B cell (primary cell): ENCODE results near the gene POMT2. TPM values are rescaled to one million over a fixed set of nuclear protein-coding genes. Genes with fewer than 3 reads are reported as not detected.

Experiments used
- ATAC-seq: fragments of 200-7000 bp; cut with Tn5 transposase; one replicate; pipeline ENCODE4 v1.10.0; 2021; ENCODE audit warnings: low read depth, mild to moderate bottlenecking, moderate number of reproducible peaks, moderate library complexity
- CTCF ChIA-PET: fragments of 350-600 bp; sonication (Branson Sonifier 250); formaldehyde crosslinking; loops from one replicate; lab custom pipeline; 2021; ENCODE audit warnings: antibody characterized with exemption, inconsistent platforms; lab: Charles Lee
- POLR2A ChIA-PET: fragments of 350-600 bp; sonication (Branson Sonifier 250); formaldehyde crosslinking; loops from one replicate; lab custom pipeline; 2021; ENCODE audit warnings: antibody characterized with exemption; lab: Charles Lee
- DNase-seq: peaks from one replicate; pipeline ENCODE4 v3.0.0; 2013
- H2AFZ ChIP-seq: 2 replicates; pipeline ENCODE4 v1.6.1; 2012; ENCODE audit warnings: mild to moderate bottlenecking, low read depth, low read length; ENCODE audit not compliant: insufficient read depth, poor library complexity, severe bottlenecking
- H3K27ac ChIP-seq, 2 donors: 1 replicate in 1 of 2; 2 replicates in 1 of 2; pipeline ENCODE4 v1.5.1; 2012 to 2013; ENCODE audit warnings: low read length in 2 of 2, mild to moderate bottlenecking in 2 of 2, moderate library complexity in 1 of 2
- H3K27me3 ChIP-seq, 4 experiments: fragments of 200-600 bp in 1 of 4; sonication (generic) in 1 of 4; replicated peaks in 1 of 4; 1 replicate in 2 of 4; 2 replicates in 2 of 4; pipeline versions ENCODE4 v1.6.1 to v1.7.0; 2013 to 2016; ENCODE audit warnings: low read length in 3 of 4, mild to moderate bottlenecking in 2 of 4, mixed read lengths in 1 of 4, moderate library complexity in 1 of 4; ENCODE audit not compliant: insufficient read depth in 4 of 4, control insufficient read depth in 3 of 4; ENCODE audit errors: control extremely low read depth in 1 of 4
- H3K36me3 ChIP-seq, 2 experiments: replicated peaks in 1 of 2; 1 replicate in 1 of 2; 2 replicates in 1 of 2; pipeline versions ENCODE4 v1.6.1 to v1.7.1; 2013; ENCODE audit warnings: low read length in 1 of 2; ENCODE audit not compliant: insufficient read depth in 2 of 2, control insufficient read depth in 1 of 2; ENCODE audit errors: control extremely low read depth in 1 of 2, extremely low read depth in 1 of 2
- H3K4me1 ChIP-seq, 2 donors: fragments of 200-600 bp in 1 of 2; sonication (generic) in 1 of 2; 1 replicate in 1 of 2; 2 replicates in 1 of 2; pipeline versions ENCODE4 v1.5.1 to v1.6.1; 2013 to 2017; ENCODE audit warnings: low read length in 2 of 2; ENCODE audit not compliant: control insufficient read depth in 2 of 2, insufficient read depth in 2 of 2
- H3K4me2 ChIP-seq: replicated peaks from 2 replicates; pipeline ENCODE3; 2012; ENCODE audit warnings: mild to moderate bottlenecking, low read depth, low read length; ENCODE audit not compliant: poor library complexity, severe bottlenecking
- H3K4me3 ChIP-seq, 5 experiments: fragments of 200-600 bp in 1 of 5; sonication (generic) in 1 of 5; 1 replicate in 3 of 5; 2 replicates in 2 of 5; pipeline versions ENCODE4 v1.5.1 to v1.7.0; 2011 to 2016; ENCODE audit warnings: low read length in 4 of 5, mild to moderate bottlenecking in 4 of 5, low read depth in 2 of 5, control low read depth in 1 of 5, moderate library complexity in 1 of 5; ENCODE audit not compliant: insufficient read depth in 1 of 5; ENCODE audit errors: control extremely low read depth in 1 of 5, extremely low read depth in 1 of 5
- H3K79me2 ChIP-seq: fragments of 200-600 bp; sonication (generic); one replicate; pipeline ENCODE4 v1.6.0; 2016; ENCODE audit warnings: low read length; ENCODE audit not compliant: control insufficient read depth, insufficient read depth
- H3K9ac ChIP-seq: fragments of 200-600 bp; sonication (generic); 2 replicates; pipeline ENCODE4 v1.6.1; 2017; ENCODE audit warnings: mild to moderate bottlenecking, low read length, moderate library complexity
- H3K9me3 ChIP-seq, 3 donors: one replicate each; pipeline versions ENCODE4 v1.6.1 to v1.7.1; 2013; ENCODE audit warnings: low read length in 2 of 3; ENCODE audit not compliant: control insufficient read depth in 2 of 3, insufficient read depth in 1 of 3; ENCODE audit errors: control extremely low read depth in 1 of 3
- H4K20me1 ChIP-seq: 2 replicates; pipeline ENCODE4 v1.6.0; 2012; ENCODE audit warnings: mild to moderate bottlenecking, low read length; ENCODE audit not compliant: insufficient read depth, control insufficient read depth, poor library complexity, severe bottlenecking
- H3K27ac Mint-ChIP-seq: one replicate; pipeline ENCODE4 v1.8.0; 2021; ENCODE audit warnings: mixed read lengths
- H3K27me3 Mint-ChIP-seq: one replicate; pipeline ENCODE4 v1.8.0; 2021; ENCODE audit warnings: mixed read lengths
- H3K4me1 Mint-ChIP-seq: one replicate; pipeline ENCODE4 v1.8.0; 2021; ENCODE audit warnings: mixed read lengths
- H3K4me3 Mint-ChIP-seq: one replicate; pipeline ENCODE4 v1.8.0; 2021; ENCODE audit warnings: mixed read lengths
- H3K9me3 Mint-ChIP-seq: one replicate; pipeline ENCODE4 v1.8.0; 2022; ENCODE audit warnings: mixed read lengths; ENCODE audit not compliant: insufficient read depth
- EZH2 ChIP-seq: IDR thresholded peaks from 2 replicates; pipeline ENCODE4 v1.6.1; 2012; ENCODE audit warnings: borderline replicate concordance, low read depth, mild to moderate bottlenecking, moderate library complexity, low read length; ENCODE audit not compliant: insufficient read depth, poor library complexity, severe bottlenecking
- WGBS: methylation state at CpG from one replicate; pipeline ENCODE4 v1.1.5; 2013; ENCODE audit warnings: missing lambda C conversion rate; ENCODE audit not compliant: insufficient coverage; 5-methylcytosine and 5-hydroxymethylcytosine counted together
- intact Hi-C: fragments of 100-400 bp; cut with micrococcal nuclease; formaldehyde crosslinking; loops from one replicate; pipeline ENCODE4 v1.10.0; 2022
- polyA plus RNA-seq: library from polyadenylated mRNA; depleted of rRNA; stranded (reverse); fragments of >200 nt; gene quantifications from 2 replicates; pipeline ENCODE4 v1.2.3, GENCODE V29; 2012
- total RNA-seq, 2 donors: library from RNA; stranded (reverse); fragments of 120-200 nt in 1 of 2; gene quantifications; 1 replicate in 1 of 2; 2 replicates in 1 of 2; pipeline versions ENCODE4 v1.2.3 to v1.2.4, GENCODE V29; 2013 to 2022
- TF ChIP-seq, protein P1 (sequence below): fragments of 200-600 bp; IDR thresholded peaks from one replicate; pipeline ENCODE4 v1.8.0; 2022; ENCODE audit warnings: antibody characterized with exemption, mild to moderate bottlenecking

Gene POMT2
- total and polyA plus RNA-seq, 2 donors (not counting 1 experiment from before 2014, with no cell fraction given): 14.3 to 36.6 TPM

DNA sequence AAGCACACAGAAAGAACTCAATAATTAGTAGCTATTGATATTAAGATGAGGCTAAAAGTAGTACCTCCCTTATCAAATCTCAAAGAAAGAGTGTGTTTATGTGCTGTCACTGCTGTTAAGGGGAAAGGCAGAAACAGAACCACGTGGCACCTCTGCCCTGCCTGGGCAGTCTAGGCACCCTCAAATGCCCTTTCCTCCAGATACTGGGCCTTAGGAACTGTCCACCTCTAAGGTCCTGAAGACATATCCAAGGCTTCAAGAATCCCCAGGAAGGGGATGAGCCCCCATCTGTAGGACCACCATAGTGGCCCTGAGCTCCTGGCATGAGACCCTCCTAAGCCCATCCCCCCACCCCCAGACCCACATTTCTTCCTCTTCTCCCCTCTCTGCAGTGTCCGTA, 78.7 kb downstream of the POMT2 start:
- H3K27me3 ChIP-seq: no peaks in the 10 kb centered on the region
- H3K4me2 ChIP-seq: peak overlapping the region; percentile 62
- peaks cover 37 to 39% of the 10 kb centered on the region in 2 donors for H3K4me1 ChIP-seq
- no peak overlapping the region for H3K9ac ChIP-seq
- no peaks in the 10 kb centered on the region for H3K79me2 ChIP-seq
- Mint-ChIP-seq H3K4me3 (no peak overlapping the region), H3K4me1 (peaks cover 42% of the 10 kb centered on the region), H3K27me3 (no peaks in the 10 kb centered on the region), H3K9me3 (peaks cover 2% of the 10 kb centered on the region), H3K27ac (no peak overlapping the region)
- POLR2A ChIA-PET: no interaction called here
- no peaks in the 10 kb centered on the region for H3K36me3 ChIP-seq
- no peaks in the 10 kb centered on the region for H4K20me1 ChIP-seq
- DNase-seq: no peak
- ATAC-seq: no peak
- CTCF ChIA-PET: interaction anchor here (0.8 kb wide), 1 partner anchor 59 kb away, joined by 3 read pairs; no protein-coding TSS in a partner anchor
- intact Hi-C loops: no loop called here
- WGBS: 63% methylated on average over 1 of the region's 2 CpGs
- no peak overlapping the region for H3K4me3 ChIP-seq
- peaks cover 0 to 10% (median 0%) of the 10 kb centered on the region in 3 donors for H3K9me3 ChIP-seq
- no peak for TF ChIP-seq EZH2
- TF ChIP-seq, protein P1, sequence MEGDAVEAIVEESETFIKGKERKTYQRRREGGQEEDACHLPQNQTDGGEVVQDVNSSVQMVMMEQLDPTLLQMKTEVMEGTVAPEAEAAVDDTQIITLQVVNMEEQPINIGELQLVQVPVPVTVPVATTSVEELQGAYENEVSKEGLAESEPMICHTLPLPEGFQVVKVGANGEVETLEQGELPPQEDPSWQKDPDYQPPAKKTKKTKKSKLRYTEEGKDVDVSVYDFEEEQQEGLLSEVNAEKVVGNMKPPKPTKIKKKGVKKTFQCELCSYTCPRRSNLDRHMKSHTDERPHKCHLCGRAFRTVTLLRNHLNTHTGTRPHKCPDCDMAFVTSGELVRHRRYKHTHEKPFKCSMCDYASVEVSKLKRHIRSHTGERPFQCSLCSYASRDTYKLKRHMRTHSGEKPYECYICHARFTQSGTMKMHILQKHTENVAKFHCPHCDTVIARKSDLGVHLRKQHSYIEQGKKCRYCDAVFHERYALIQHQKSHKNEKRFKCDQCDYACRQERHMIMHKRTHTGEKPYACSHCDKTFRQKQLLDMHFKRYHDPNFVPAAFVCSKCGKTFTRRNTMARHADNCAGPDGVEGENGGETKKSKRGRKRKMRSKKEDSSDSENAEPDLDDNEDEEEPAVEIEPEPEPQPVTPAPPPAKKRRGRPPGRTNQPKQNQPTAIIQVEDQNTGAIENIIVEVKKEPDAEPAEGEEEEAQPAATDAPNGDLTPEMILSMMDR: no peak
- no peak overlapping the region for H3K27ac ChIP-seq
- no peak overlapping the region for H2AFZ ChIP-seq

DNA sequence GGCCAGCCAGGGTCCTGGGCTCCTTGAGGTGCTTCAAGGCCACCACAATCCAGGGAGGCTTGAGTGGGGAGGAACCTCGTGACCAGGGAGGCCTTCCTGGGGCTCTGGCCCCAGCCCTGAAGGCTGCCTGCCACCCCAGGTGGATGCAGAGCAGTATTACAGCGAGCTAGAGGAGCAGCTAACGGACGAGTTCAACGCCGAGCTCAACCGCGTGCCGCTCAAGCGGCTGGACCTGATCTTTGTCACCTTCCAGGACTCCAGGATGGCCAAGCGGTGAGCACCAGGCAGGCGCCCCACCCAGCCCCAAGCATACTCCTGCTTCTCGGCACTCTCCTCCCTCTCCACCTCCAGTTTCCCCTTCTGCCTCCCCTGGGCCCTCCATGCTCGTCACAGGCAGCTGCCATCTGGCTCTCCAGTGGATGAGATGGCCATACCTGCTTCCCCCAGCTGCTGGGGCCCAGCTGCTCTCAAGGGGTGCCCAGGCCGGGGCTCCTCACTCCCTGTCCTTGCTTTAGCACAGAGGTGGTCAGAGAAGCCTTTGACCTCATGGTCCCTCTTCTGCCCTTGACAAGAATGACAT, 80.3 kb downstream of the POMT2 start:
- ChIA-PET POLR2A (no interaction called here), CTCF (interaction anchor here (0.7 kb wide), 1 partner anchor 31 kb away, joined by 3 read pairs; no protein-coding TSS in a partner anchor)
- peaks cover 37% of the 10 kb centered on the region for H3K4me1 Mint-ChIP-seq
- Histone ChIP-seq H3K36me3 (no peaks in the 10 kb centered on the region), H3K27ac (no peak overlapping the region), H2AFZ (no peak overlapping the region), H3K9me3 (peaks cover 0 to 10% (median 0%) of the 10 kb centered on the region in 3 donors), H3K4me2 (no peak overlapping the region), H3K4me1 (peaks cover 37 to 39% of the 10 kb centered on the region in 2 donors), H3K79me2 (no peaks in the 10 kb centered on the region), H3K27me3 (no peaks in the 10 kb centered on the region), H3K4me3 (no peak overlapping the region), H3K9ac (no peak overlapping the region), H4K20me1 (no peaks in the 10 kb centered on the region)
- intact Hi-C loops: no loop called here
- peaks cover 2% of the 10 kb centered on the region for H3K9me3 Mint-ChIP-seq
- ATAC-seq (no peak), DNase-seq (no peak)
- TF ChIP-seq, protein P1: no peak
- no peak for TF ChIP-seq EZH2
- no peaks in the 10 kb centered on the region for H3K27me3 Mint-ChIP-seq
- H3K27ac Mint-ChIP-seq: no peak overlapping the region
- H3K4me3 Mint-ChIP-seq: no peak overlapping the region
- WGBS: 68% methylated on average over 15 of the region's 15 CpGs
